ENCODE data around the gene PLXNC1.

PLXNC1 gene

DNA sequence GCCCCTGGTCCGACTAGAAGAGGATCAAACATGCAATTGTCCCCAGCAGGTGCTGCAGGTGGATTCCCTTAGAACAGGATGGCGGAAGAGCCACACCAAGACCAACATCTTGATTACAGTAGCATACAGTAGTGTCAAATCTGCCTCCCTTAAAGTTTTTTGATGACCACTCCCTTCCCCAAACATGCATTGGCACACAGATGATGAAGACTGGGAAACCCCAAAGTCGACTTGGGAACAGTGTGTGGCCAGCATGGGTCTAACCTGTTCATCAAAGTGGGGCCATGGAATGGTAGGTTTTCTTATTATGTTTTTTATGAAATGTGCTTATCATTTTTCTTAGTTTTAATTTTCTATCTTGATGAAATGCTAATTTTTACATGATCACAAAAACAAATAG, 8.8 kb downstream of the PLXNC1 start (continued):
- no peak for TF ChIP-seq ZNF426 (tag by site-specific recombination; IDR thresholded peaks at IDR 0.05)
- TF ChIP-seq, protein P1, sequence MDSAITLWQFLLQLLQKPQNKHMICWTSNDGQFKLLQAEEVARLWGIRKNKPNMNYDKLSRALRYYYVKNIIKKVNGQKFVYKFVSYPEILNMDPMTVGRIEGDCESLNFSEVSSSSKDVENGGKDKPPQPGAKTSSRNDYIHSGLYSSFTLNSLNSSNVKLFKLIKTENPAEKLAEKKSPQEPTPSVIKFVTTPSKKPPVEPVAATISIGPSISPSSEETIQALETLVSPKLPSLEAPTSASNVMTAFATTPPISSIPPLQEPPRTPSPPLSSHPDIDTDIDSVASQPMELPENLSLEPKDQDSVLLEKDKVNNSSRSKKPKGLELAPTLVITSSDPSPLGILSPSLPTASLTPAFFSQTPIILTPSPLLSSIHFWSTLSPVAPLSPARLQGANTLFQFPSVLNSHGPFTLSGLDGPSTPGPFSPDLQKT (IDR thresholded peaks at IDR 0.05; ENCODE audit: borderline replicate concordance, low read depth, low read length): no peak

DNA sequence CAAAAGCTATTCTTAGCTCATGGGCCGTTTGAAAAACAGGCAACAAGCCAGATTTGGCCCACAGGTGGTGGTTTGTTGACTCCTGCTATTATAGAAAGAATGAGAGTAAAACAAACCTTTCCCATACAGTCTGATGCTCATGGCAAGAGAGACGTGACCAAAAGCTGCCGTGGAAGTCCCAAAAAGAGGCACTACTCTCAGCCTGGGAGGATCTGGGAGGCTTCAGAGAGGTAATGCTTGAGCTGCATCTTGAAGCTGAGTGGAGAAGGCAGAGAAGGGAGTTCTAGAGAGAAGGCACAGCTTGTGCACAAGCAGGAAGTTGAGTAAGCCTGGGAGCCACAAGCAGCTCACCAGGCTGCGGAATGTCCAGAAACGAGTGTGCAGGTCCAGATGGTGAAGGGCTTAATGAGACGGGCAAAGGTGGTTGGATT, 9.6 kb downstream of the PLXNC1 start:
- no peaks in the 10 kb centered on the region for H3K9me3 ChIP-seq (ENCODE audit: control insufficient read depth, insufficient read depth, low read depth, low read length)
- H3K27ac ChIP-seq (ENCODE audit: extremely low read depth, low read depth, low read length): no peak overlapping the region
- no peak for TF ChIP-seq ZNF530 (tag by site-specific recombination; IDR thresholded peaks at IDR 0.05; ENCODE audit: low read depth)
- no peak for TF ChIP-seq KLF9 (tag by site-specific recombination; IDR thresholded peaks at IDR 0.05; ENCODE audit: low read depth)
- no peak for TF ChIP-seq ZNF416 (tag by site-specific recombination; IDR thresholded peaks at IDR 0.05)
- TF ChIP-seq ZNF433 (tag by site-specific recombination; IDR thresholded peaks at IDR 0.05; ENCODE audit: low read depth): no peak
- TF ChIP-seq ZFP41 (tag by site-specific recombination; IDR thresholded peaks at IDR 0.05; ENCODE audit: borderline replicate concordance): no peak
- TF ChIP-seq ZNF571 (tag by site-specific recombination; IDR thresholded peaks at IDR 0.05): no peak
- TF ChIP-seq, protein P2, sequence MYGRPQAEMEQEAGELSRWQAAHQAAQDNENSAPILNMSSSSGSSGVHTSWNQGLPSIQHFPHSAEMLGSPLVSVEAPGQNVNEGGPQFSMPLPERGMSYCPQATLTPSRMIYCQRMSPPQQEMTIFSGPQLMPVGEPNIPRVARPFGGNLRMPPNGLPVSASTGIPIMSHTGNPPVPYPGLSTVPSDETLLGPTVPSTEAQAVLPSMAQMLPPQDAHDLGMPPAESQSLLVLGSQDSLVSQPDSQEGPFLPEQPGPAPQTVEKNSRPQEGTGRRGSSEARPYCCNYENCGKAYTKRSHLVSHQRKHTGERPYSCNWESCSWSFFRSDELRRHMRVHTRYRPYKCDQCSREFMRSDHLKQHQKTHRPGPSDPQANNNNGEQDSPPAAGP (tag by site-specific recombination; IDR thresholded peaks at IDR 0.05): no peak
- TF ChIP-seq ZSCAN30 (tag by site-specific recombination; IDR thresholded peaks at IDR 0.05): no peak
- no peak for TF ChIP-seq ZNF768 (tag by site-specific recombination; IDR thresholded peaks at IDR 0.05)
- TF ChIP-seq ZBTB1 (tag by site-specific recombination; IDR thresholded peaks at IDR 0.05): no peak
- TF ChIP-seq, protein P3, sequence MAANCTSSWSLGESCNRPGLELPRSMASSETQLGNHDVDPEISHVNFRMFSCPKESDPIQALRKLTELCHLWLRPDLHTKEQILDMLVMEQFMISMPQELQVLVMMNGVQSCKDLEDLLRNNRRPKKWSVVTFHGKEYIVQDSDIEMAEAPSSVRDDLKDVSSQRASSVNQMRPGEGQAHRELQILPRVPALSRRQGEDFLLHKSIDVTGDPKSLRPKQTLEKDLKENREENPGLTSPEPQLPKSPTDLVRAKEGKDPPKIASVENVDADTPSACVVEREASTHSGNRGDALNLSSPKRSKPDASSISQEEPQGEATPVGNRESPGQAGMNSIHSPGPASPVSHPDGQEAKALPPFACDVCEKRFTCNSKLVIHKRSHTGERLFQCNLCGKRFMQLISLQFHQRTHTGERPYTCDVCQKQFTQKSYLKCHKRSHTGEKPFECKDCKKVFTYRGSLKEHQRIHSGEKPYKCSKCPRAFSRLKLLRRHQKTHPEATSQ (tag by site-specific recombination; IDR thresholded peaks at IDR 0.05): no peak
- TF ChIP-seq ZNF426 (tag by site-specific recombination; IDR thresholded peaks at IDR 0.05): no peak
- no peaks in the 10 kb centered on the region for H3K36me3 ChIP-seq (ENCODE audit: control insufficient read depth in 2 of 2, insufficient read depth in 1 of 2, low read length in 2 of 2)
- ChIA-PET CTCF (no interaction called here), POLR2A (no interaction called here)
- H3K4me1 ChIP-seq (ENCODE audit: control insufficient read depth, insufficient read depth, low read length): no peaks in the 10 kb centered on the region; the same call in 1 of the 2 replicates
- H3K4me3 ChIP-seq (ENCODE audit: low read depth, low read length): no peak overlapping the region

DNA sequence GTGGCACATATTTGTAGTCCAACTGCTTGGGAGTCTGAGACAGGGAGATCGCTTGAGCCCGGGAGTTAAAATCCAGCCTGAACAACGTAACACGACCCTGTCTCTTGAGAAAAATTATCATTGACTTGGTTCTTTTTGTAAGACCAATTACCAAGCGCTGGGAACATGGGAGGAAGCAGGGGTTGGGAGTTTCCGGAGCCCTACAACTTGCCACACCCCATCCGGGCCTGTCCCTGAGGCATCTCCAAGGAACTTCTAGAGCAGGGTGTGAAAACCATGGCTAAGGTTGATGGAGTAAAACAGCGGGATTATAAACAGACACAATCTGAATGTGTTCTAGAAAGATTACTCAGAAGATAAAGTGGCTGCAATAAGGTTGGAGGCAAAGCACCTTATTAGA, 10.3 kb downstream of the PLXNC1 start:
- no peaks in the 10 kb centered on the region for H3K4me1 ChIP-seq (ENCODE audit: control insufficient read depth, insufficient read depth, low read length)
- CTCF ChIA-PET: no interaction called here
- H3K9me3 ChIP-seq (ENCODE audit: control insufficient read depth, insufficient read depth, low read depth, low read length): no peaks in the 10 kb centered on the region
- H3K4me3 ChIP-seq (ENCODE audit: low read depth, low read length): no peak overlapping the region
- no peak overlapping the region for H3K27ac ChIP-seq (ENCODE audit: extremely low read depth, low read depth, low read length)
- no peaks in the 10 kb centered on the region for H3K36me3 ChIP-seq (ENCODE audit: control insufficient read depth in 2 of 2, insufficient read depth in 1 of 2, low read length in 2 of 2)
- POLR2A ChIA-PET: no interaction called here
- TF ChIP-seq ZNF777 (tag by site-specific recombination; IDR thresholded peaks at IDR 0.05; ENCODE audit: borderline replicate concordance): no peak
- TF ChIP-seq ZFP69B (tag by site-specific recombination; IDR thresholded peaks at IDR 0.05): no peak
- no peak for TF ChIP-seq ZSCAN16 (tag by site-specific recombination; IDR thresholded peaks at IDR 0.05)
- TF ChIP-seq, protein P4, sequence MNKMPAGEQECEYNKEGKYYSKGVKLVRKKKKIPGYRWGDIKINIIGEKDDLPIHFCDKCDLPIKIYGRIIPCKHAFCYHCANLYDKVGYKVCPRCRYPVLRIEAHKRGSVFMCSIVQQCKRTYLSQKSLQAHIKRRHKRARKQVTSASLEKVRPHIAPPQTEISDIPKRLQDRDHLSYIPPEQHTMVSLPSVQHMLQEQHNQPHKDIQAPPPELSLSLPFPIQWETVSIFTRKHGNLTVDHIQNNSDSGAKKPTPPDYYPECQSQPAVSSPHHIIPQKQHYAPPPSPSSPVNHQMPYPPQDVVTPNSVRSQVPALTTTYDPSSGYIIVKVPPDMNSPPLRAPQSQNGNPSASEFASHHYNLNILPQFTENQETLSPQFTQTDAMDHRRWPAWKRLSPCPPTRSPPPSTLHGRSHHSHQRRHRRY (tag by site-specific recombination; IDR thresholded peaks at IDR 0.05): no peak
- TF ChIP-seq, protein P5, sequence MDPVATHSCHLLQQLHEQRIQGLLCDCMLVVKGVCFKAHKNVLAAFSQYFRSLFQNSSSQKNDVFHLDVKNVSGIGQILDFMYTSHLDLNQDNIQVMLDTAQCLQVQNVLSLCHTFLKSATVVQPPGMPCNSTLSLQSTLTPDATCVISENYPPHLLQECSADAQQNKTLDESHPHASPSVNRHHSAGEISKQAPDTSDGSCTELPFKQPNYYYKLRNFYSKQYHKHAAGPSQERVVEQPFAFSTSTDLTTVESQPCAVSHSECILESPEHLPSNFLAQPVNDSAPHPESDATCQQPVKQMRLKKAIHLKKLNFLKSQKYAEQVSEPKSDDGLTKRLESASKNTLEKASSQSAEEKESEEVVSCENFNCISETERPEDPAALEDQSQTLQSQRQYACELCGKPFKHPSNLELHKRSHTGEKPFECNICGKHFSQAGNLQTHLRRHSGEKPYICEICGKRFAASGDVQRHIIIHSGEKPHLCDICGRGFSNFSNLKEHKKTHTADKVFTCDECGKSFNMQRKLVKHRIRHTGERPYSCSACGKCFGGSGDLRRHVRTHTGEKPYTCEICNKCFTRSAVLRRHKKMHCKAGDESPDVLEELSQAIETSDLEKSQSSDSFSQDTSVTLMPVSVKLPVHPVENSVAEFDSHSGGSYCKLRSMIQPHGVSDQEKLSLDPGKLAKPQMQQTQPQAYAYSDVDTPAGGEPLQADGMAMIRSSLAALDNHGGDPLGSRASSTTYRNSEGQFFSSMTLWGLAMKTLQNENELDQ (tag by site-specific recombination; IDR thresholded peaks at IDR 0.05; ENCODE audit: low read depth): no peak
- no peak for TF ChIP-seq ZNF837 (tag by site-specific recombination; IDR thresholded peaks at IDR 0.05)
- no peak for TF ChIP-seq KLF7 (tag by site-specific recombination; IDR thresholded peaks at IDR 0.05; ENCODE audit: borderline replicate concordance)
- TF ChIP-seq, protein P6, sequence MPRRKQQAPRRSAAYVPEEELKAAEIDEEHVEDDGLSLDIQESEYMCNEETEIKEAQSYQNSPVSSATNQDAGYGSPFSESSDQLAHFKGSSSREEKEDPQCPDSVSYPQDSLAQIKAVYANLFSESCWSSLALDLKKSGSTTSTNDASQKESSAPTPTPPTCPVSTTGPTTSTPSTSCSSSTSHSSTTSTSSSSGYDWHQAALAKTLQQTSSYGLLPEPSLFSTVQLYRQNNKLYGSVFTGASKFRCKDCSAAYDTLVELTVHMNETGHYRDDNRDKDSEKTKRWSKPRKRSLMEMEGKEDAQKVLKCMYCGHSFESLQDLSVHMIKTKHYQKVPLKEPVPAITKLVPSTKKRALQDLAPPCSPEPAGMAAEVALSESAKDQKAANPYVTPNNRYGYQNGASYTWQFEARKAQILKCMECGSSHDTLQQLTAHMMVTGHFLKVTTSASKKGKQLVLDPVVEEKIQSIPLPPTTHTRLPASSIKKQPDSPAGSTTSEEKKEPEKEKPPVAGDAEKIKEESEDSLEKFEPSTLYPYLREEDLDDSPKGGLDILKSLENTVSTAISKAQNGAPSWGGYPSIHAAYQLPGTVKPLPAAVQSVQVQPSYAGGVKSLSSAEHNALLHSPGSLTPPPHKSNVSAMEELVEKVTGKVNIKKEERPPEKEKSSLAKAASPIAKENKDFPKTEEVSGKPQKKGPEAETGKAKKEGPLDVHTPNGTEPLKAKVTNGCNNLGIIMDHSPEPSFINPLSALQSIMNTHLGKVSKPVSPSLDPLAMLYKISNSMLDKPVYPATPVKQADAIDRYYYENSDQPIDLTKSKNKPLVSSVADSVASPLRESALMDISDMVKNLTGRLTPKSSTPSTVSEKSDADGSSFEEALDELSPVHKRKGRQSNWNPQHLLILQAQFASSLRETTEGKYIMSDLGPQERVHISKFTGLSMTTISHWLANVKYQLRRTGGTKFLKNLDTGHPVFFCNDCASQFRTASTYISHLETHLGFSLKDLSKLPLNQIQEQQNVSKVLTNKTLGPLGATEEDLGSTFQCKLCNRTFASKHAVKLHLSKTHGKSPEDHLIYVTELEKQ (tag by site-specific recombination; IDR thresholded peaks at IDR 0.05; ENCODE audit: borderline replicate concordance): no peak
- no peak for TF ChIP-seq KLF16 (tag by site-specific recombination; IDR thresholded peaks at IDR 0.05)
- no peak for TF ChIP-seq ZNF174 (tag by site-specific recombination; IDR thresholded peaks at IDR 0.05)
- no peak for TF ChIP-seq ZNF121 (tag by site-specific recombination; IDR thresholded peaks at IDR 0.05)

Data from HEK293 (cell line).